Measurements from ENCODE around the gene EREG.

GRCh38 chr4:74317616-74318246 lies 47.2 kb upstream of the EREG start:
- TF ChIP-seq CTCF (IDR thresholded peaks at IDR 0.05) (no peak), POLR2A (IDR thresholded peaks at IDR 0.05) (no peak)
